Astrocyte of the spinal cord (primary cell): ENCODE data around the gene PDLIM1.
A peak's percentile ranks its signal among the peaks of the same experiment; 100 is the strongest.
"Not testable (repeated sequence)": the region's sequence is repeated elsewhere in the genome, so short reads cannot be mapped to it uniquely, and the experiment has no call there.

Experiments used
- DNase-seq: peaks from one replicate; pipeline ENCODE4 v3.0.0; 2011; ENCODE audit warnings: low read depth, low spot score
- H3K4me3 ChIP-seq: 2 replicates; pipeline ENCODE4 v1.5.1; 2011; ENCODE audit warnings: low read depth, mild to moderate bottlenecking, low read length, moderate library complexity
- in situ Hi-C: cut with HindIII; loops from 2 replicates; pipeline ENCODE4 v1.10.0; 2017; ENCODE audit warnings: low sequenced_read_pairs
- TF ChIP-seq, protein P1 (sequence below): IDR thresholded peaks from 2 replicates; pipeline ENCODE4 v1.5.1; 2012; ENCODE audit warnings: low read depth, mild to moderate bottlenecking, low read length, inconsistent platforms

PDLIM1 gene

DNA sequence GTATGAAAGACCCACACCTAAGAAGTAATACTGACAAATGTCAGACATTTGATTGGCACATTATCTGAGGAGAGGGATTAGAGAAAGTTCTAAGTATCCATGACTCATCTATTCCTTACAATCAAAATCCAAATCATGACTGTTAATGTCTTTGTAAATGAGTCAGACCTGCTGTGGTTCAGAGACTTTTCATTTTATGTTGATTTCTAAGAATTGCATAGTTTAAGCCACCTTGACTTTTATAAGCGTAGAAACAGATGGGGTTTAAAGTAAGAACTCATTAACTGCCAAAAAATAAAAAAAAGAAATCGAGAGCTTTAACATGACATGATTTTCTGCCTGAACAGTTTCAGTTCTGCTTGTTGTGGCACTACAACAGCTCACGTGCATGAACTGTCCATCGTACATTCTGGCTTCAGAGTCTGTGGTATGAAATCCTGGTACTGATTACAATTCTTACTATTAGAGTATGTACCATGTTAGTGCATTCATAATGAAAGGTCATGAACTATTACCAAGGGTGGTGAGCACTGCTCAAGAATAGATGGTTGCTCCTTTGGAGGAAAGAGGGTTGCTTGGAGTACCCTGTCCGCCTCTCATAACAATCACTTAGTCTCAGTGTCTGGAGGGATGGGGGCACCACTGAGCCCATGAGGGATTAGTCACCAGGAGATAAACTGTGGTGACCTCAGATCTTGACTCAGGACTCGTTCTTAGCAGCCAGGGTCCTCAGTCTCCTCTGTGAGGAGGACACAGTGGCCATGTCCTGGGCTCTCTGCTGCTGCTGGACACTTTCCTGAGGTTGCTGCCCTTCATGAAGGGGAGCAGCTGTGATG lies 54.5 kb downstream of the PDLIM1 start:
- TF ChIP-seq, protein P1, sequence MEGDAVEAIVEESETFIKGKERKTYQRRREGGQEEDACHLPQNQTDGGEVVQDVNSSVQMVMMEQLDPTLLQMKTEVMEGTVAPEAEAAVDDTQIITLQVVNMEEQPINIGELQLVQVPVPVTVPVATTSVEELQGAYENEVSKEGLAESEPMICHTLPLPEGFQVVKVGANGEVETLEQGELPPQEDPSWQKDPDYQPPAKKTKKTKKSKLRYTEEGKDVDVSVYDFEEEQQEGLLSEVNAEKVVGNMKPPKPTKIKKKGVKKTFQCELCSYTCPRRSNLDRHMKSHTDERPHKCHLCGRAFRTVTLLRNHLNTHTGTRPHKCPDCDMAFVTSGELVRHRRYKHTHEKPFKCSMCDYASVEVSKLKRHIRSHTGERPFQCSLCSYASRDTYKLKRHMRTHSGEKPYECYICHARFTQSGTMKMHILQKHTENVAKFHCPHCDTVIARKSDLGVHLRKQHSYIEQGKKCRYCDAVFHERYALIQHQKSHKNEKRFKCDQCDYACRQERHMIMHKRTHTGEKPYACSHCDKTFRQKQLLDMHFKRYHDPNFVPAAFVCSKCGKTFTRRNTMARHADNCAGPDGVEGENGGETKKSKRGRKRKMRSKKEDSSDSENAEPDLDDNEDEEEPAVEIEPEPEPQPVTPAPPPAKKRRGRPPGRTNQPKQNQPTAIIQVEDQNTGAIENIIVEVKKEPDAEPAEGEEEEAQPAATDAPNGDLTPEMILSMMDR, result peak; percentile 0
- in situ Hi-C loops, result no loop called here

DNA sequence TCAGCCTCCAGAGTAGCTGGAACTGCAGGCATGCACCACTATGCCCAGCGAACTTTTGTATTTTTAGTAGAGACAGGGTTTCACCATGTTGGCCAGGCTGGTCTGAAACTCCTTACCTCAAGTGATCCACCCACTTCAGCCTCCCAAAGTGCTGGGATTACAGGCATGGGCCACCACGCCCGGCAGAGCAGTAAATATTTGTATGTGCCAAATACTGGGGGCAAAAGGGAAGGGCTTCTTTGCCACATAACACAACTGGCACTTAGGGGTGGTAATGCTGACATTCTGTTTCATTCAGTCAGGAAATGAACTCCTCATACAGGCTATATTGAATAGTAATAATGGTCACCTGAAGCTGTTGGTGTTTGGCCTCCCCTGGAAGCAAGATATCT lies 55.1 kb downstream of the PDLIM1 start:
- TF ChIP-seq, protein P1, result no peak
- no peak overlapping the region for H3K4me3 ChIP-seq
- DNase-seq, result no peak
- in situ Hi-C loops, result no loop called here

More for the DNA sequence above, 54.5 kb downstream of the PDLIM1 start:
- peak; percentile 81 for DNase-seq
- no peak overlapping the region for H3K4me3 ChIP-seq

DNA sequence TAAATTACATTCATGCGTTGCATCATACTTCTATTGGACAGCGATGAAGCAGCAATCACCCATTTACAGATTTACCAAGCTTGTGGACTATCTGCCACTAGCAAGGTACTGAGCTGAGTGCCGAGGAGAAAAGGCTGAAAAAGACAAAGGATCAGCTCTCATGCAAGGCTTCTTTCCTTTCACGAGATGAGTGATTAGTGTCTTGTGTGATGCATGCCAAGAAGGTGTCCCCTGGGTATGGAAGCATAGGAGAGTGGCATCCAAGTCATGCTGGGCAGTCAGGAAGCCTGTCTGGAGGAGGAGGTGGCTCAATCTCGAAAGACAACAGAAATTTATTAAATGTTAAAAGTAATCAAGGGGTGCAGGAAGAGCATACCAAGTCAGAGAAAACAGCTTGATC lies 55.9 kb downstream of the PDLIM1 start:
- no peak for DNase-seq
- in situ Hi-C loops, result no loop called here
- no peak overlapping the region for H3K4me3 ChIP-seq
- TF ChIP-seq, protein P1, result no peak

DNA sequence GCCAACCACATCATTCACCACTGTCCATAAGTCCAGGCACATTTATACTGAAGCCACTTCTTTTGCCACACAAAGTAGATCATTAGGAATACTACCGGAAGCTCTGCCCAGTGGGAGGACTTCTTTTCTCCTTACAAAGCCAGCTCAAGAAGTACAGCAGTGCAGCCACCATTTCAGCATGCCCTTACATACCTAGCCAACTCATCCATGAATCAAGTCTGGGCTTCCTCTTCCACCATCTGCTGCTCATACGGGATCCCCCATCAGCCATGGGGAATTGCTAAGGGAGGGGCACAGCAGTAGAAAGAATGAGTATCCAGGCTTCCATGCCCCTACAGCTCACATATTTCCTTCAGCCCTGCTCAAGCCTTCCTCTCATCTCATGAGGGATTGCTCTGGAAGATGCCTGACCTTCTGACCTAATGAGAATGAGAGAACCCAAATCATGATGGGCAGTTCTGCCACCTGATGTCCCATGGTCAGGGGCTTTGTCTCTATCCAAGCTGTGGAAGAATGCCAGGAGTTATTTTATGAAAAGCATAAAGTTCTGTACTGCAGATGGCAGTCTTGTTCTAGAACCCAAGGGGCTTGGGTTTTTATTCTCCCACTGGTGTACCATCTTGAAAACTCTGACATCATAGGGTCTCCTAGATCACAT lies 57.3 kb downstream of the PDLIM1 start:
- TF ChIP-seq, protein P1, result no peak
- in situ Hi-C loops, result no loop called here
- no peak for DNase-seq
- no peak overlapping the region for H3K4me3 ChIP-seq

DNA sequence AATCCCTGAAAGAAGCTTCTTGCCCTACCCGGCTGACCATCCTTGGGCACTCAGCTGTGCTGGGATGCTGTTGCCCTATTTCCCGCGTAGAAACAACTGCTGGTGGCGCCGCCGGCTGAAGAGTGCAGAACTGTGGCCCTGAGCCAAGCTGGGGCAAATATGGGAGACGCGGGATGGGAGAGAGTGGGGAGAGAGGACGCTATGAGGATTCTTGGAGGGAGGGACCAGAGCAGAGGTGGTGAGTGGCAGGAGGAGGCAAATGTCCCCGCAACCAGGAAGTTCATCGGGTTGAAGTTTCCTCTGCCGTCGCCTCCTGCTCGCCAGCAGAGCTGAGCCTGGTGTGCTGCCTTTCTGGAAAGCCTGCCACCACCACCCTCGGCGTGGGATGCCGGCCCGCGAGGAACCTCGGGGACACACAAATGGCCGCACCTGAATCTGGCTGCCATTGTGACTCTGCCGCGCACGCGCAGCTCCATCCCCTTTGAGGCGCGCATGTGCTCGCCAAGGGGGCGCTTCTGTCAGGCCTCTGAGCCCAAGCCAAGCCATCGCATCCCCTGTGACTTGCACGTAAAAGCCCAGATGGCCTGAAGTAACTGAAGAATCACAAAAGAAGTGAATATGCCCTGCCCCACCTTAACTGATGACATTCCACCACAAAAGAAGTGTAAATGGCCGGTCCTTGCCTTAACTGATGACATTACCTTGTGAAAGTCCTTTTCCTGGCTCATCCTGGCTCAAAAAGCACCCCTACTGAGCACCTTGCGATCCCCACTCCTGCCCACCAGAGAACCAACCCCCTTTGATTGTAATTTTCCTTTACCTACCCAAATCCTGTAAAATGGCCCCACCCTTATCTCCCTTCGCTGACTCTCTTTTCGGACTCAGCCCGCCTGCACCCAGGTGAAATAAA lies 59.9 kb downstream of the PDLIM1 start:
- in situ Hi-C loops, DNase-seq, H3K4me3 ChIP-seq: not testable (repeated sequence)

DNA sequence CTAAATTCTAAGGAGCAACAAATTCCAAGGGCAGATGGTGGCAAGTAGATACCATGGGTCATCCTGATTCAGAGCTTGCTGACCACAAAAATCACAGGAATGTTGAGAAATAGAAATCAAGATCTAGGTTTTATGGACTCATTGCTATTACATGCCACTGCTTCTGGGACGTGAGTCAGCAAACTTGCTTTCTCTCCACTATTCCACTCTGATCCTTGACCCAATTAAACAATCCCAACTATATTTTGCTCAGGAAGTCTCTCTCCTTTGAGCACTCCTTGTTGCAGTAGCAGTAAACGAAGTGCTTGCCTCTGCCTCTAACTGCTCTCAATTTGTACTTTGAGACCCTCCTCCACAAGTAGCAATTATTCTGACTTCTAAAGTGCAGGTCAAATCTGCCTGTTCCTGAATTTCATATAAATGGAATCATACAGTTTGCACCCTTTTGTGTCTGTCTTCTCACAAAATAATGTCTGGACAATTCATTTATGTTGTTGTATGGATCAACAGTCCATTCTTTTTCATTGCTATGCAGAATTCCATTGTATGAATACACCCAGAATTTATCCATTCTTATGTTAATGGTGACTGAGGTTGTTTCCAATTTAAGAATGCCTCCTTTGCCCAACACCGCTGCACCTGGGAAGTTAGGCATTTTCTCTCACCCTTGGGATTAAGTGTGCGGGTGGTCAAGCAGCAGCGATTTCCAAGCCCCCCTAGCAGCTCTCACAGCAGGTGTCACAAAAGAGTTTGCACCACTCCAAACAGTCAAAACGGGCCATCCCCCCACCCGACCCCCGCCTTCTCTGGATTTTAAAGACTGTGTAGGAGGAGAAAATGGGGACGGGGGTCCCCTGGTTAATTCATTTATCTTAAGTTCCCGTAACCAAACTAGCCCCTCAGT lies 60.8 kb downstream of the PDLIM1 start:
- in situ Hi-C loops, result no loop called here
- TF ChIP-seq, protein P1, result no peak
- H3K4me3 ChIP-seq, result no peak overlapping the region
- peak; percentile 94 for DNase-seq

DNA sequence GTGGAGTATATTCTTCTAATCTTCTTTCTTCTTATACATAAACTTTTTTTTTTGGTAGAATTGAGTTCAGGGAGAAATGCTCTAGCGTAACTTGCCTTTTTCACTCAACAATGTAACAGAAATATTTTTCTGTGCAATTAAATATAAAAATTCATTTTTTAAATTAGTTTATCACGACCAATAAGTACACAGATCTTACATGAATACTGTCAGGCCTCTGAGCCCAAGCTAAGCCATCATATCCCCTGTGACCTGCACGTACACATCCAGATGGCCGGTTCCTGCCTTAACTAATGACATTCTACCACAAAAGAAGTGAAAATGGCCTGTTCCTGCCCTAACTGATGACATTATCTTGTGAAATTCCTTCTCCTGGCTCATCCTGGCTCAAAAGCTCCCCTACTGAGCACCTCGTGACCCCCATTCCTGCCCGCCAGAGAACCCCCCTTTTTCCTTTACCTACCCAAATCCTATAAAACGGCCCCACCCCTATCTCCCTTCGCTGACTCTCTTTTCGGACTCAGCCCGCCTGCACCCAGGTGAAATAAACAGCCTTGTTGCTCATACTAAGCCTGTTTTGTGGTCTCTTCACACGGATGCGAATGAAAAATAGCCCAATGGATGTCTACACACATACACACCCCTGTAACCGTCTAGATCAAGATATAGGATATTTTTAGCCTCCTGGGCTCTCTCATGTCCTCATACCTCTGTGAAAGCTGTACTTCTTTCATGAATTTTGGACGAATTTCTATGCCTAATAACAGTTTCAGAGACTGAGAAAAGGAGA lies 61.7 kb downstream of the PDLIM1 start:
- in situ Hi-C loops, H3K4me3 ChIP-seq, DNase-seq: not testable (repeated sequence)
